Measurements from ENCODE around the gene THBS4.

Gene THBS4

DNA sequence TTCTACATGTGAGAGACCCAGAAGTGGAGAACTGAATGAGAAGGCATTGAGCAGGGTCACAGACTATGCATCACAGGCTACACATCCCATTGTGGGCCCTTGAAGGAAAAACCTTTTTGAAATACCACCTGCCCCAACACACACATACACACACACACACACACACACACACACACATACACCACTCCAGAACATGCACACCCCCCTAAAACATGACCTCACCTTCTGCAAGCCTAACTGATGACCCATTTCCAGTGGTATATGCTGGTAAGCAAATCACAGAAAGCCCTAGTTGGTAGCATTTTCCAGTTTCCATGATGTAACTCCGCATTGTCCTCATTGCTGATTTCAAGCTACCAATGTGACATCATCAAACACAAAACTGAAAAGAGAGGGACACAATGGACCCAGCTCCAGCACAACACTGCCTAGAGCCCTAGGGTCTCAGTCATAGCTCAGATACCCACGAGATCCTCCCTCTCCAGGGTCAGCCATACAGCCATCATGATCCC, 36.4 kb downstream of the THBS4 start:
- no peak for TF ChIP-seq HDGF (IDR thresholded peaks at IDR 0.05; ENCODE audit: borderline replicate concordance)
- no peak for TF ChIP-seq ZNF384 (IDR thresholded peaks at IDR 0.05)
- TF ChIP-seq SP1 (IDR thresholded peaks at IDR 0.05): no peak
- TF ChIP-seq FOXM1 (IDR thresholded peaks at IDR 0.05; ENCODE audit: borderline replicate concordance): no peak
- TF ChIP-seq, protein P1, sequence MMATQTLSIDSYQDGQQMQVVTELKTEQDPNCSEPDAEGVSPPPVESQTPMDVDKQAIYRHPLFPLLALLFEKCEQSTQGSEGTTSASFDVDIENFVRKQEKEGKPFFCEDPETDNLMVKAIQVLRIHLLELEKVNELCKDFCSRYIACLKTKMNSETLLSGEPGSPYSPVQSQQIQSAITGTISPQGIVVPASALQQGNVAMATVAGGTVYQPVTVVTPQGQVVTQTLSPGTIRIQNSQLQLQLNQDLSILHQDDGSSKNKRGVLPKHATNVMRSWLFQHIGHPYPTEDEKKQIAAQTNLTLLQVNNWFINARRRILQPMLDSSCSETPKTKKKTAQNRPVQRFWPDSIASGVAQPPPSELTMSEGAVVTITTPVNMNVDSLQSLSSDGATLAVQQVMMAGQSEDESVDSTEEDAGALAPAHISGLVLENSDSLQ (IDR thresholded peaks at IDR 0.05): no peak
- TF ChIP-seq NFRKB (IDR thresholded peaks at IDR 0.05): no peak
- TF ChIP-seq ELF4 (IDR thresholded peaks at IDR 0.05): no peak
- TF ChIP-seq ARNT (IDR thresholded peaks at IDR 0.05): no peak
- no peak for TF ChIP-seq BHLHE40 (IDR thresholded peaks at IDR 0.05; ENCODE audit: borderline replicate concordance)
- no peak for TF ChIP-seq TARDBP (IDR thresholded peaks at IDR 0.05)
- no peak for TF ChIP-seq FOXA1 (IDR thresholded peaks at IDR 0.05)
- TF ChIP-seq SUZ12 (IDR thresholded peaks at IDR 0.05): no peak
- TF ChIP-seq FOXK2 (IDR thresholded peaks at IDR 0.05): no peak
- TF ChIP-seq L3MBTL2 (conservative IDR thresholded peaks at IDR 0.05): no peak
- no peak for TF ChIP-seq CTBP1 (IDR thresholded peaks at IDR 0.05; ENCODE audit: borderline replicate concordance)
- TF ChIP-seq LEF1 (IDR thresholded peaks at IDR 0.05; ENCODE audit: borderline replicate concordance): no peak
- ChIA-PET POLR2A (no interaction called here), CTCF (no interaction called here)
- no peak for DNase-seq (ENCODE audit: extremely low spot score)

- ChIA-PET POLR2A (no interaction called here), CTCF (no interaction called here)
- TF ChIP-seq FOXM1 (IDR thresholded peaks at IDR 0.05; ENCODE audit: borderline replicate concordance) (no peak), BHLHE40 (IDR thresholded peaks at IDR 0.05; ENCODE audit: borderline replicate concordance) (no peak), ZNF384 (IDR thresholded peaks at IDR 0.05) (no peak), SP1 (IDR thresholded peaks at IDR 0.05) (no peak)
- DNase-seq (ENCODE audit: extremely low spot score): no peak
Observed at GRCh38 chr5:80072103-80073073, 37.2 kb downstream of the THBS4 start.

DNA sequence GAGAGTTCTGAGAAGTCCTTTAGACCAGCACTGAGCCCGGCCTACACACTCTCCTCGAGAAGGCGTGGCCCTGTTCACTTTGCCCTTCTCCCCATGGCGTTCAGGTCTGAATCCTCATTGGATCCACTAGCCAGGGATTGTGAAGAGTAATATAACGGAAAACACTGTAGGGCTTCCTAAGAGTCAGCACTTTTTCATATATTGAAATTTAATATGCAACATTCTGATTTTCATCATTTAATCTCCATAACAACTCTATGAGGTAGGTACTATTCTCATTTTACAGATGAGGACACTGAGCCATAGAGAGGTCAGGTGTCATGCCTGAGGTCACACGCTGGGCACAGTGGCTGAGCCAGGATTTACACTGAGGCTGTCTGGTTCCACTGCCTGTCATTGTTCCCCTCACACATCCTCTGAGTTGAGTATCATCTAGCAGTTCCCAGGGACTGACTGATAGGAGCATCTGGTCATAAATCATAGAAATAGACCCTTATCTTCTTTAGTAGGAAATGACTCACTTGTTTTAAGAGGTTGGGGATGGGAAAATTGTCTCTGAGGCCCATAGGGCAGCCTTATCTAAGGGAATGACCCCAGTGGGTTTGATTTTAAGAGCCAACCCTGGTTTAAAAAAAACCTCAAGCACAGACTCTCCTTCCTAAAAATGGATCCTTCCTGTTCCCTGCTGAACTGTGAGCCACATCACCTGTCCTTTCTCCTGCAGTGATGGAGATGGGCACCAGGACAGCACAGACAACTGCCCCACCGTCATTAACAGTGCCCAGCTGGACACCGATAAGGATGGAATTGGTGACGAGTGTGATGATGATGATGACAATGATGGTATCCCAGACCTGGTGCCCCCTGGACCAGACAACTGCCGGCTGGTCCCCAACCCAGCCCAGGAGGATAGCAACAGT, 41.2 kb downstream of the THBS4 start:
- TF ChIP-seq FOXM1 (IDR thresholded peaks at IDR 0.05; ENCODE audit: borderline replicate concordance) (no peak), LEF1 (IDR thresholded peaks at IDR 0.05; ENCODE audit: borderline replicate concordance) (no peak), BHLHE40 (IDR thresholded peaks at IDR 0.05; ENCODE audit: borderline replicate concordance) (no peak), L3MBTL2 (conservative IDR thresholded peaks at IDR 0.05) (no peak), TARDBP (IDR thresholded peaks at IDR 0.05) (no peak), FOXA1 (IDR thresholded peaks at IDR 0.05) (no peak), ARNT (IDR thresholded peaks at IDR 0.05) (no peak), ELF4 (IDR thresholded peaks at IDR 0.05) (no peak), CTBP1 (IDR thresholded peaks at IDR 0.05; ENCODE audit: borderline replicate concordance) (no peak), FOXK2 (IDR thresholded peaks at IDR 0.05) (no peak), SP1 (IDR thresholded peaks at IDR 0.05) (no peak), ZNF384 (IDR thresholded peaks at IDR 0.05) (no peak), NFRKB (IDR thresholded peaks at IDR 0.05) (no peak), SUZ12 (IDR thresholded peaks at IDR 0.05) (no peak)
- TF ChIP-seq, protein P1 (IDR thresholded peaks at IDR 0.05): no peak
- ChIA-PET CTCF (no interaction called here), POLR2A (no interaction called here)
- no peak for DNase-seq (ENCODE audit: extremely low spot score)

- ChIA-PET CTCF (no interaction called here), POLR2A (interaction anchor here (0.7 kb wide), 1 partner anchor 349 kb away, joined by 3 read pairs; no protein-coding TSS in a partner anchor)
- TF ChIP-seq SP1 (IDR thresholded peaks at IDR 0.05) (no peak), BHLHE40 (IDR thresholded peaks at IDR 0.05; ENCODE audit: borderline replicate concordance) (no peak), TARDBP (IDR thresholded peaks at IDR 0.05) (no peak), SUZ12 (IDR thresholded peaks at IDR 0.05) (no peak), ARNT (IDR thresholded peaks at IDR 0.05) (no peak), FOXM1 (IDR thresholded peaks at IDR 0.05; ENCODE audit: borderline replicate concordance) (no peak), FOXK2 (IDR thresholded peaks at IDR 0.05) (no peak), ZNF384 (IDR thresholded peaks at IDR 0.05) (no peak), NFRKB (IDR thresholded peaks at IDR 0.05) (no peak), L3MBTL2 (conservative IDR thresholded peaks at IDR 0.05) (no peak), FOXA1 (IDR thresholded peaks at IDR 0.05) (no peak), LEF1 (IDR thresholded peaks at IDR 0.05; ENCODE audit: borderline replicate concordance) (no peak), HDGF (IDR thresholded peaks at IDR 0.05; ENCODE audit: borderline replicate concordance) (no peak), CTBP1 (IDR thresholded peaks at IDR 0.05; ENCODE audit: borderline replicate concordance) (no peak), ELF4 (IDR thresholded peaks at IDR 0.05) (no peak)
- TF ChIP-seq, protein P1 (IDR thresholded peaks at IDR 0.05): no peak
Observed at GRCh38 chr5:80077051-80077714, 42.0 kb downstream of the THBS4 start.

GRCh38 chr5:80078921-80079320, 43.8 kb downstream of the THBS4 start:
- ChIA-PET CTCF (no interaction called here), POLR2A (no interaction called here)
- TF ChIP-seq FOXM1 (IDR thresholded peaks at IDR 0.05; ENCODE audit: borderline replicate concordance) (no peak), SUZ12 (IDR thresholded peaks at IDR 0.05) (no peak), NFRKB (IDR thresholded peaks at IDR 0.05) (no peak), FOXK2 (IDR thresholded peaks at IDR 0.05) (no peak), ZNF384 (IDR thresholded peaks at IDR 0.05) (no peak), LEF1 (IDR thresholded peaks at IDR 0.05; ENCODE audit: borderline replicate concordance) (no peak), L3MBTL2 (conservative IDR thresholded peaks at IDR 0.05) (no peak), ELF4 (IDR thresholded peaks at IDR 0.05) (no peak), CTBP1 (IDR thresholded peaks at IDR 0.05; ENCODE audit: borderline replicate concordance) (no peak), BHLHE40 (IDR thresholded peaks at IDR 0.05; ENCODE audit: borderline replicate concordance) (no peak), ARNT (IDR thresholded peaks at IDR 0.05) (no peak), HDGF (IDR thresholded peaks at IDR 0.05; ENCODE audit: borderline replicate concordance) (no peak), SP1 (IDR thresholded peaks at IDR 0.05) (no peak), TARDBP (IDR thresholded peaks at IDR 0.05) (no peak), FOXA1 (IDR thresholded peaks at IDR 0.05) (no peak)
- TF ChIP-seq, protein P1 (IDR thresholded peaks at IDR 0.05): no peak
- no peak for DNase-seq (ENCODE audit: extremely low spot score)

More at GRCh38 chr5:80077051-80077714, 42.0 kb downstream of the THBS4 start:
- DNase-seq (ENCODE audit: extremely low spot score): no peak

All from HEK293T (cell line).